HL-60 (cell line): Measurements from ENCODE around the gene COL25A1.

Source experiments
- POLR2AphosphoS5 ChIP-seq: IDR thresholded peaks from 2 replicates; pipeline ENCODE4 v1.6.1; 2012; ENCODE audit warnings: low read depth
- TF ChIP-seq, protein P1 (sequence below): IDR thresholded peaks from one replicate; pipeline ENCODE4 v1.5.1; 2011; ENCODE audit warnings: low read length, control low read depth, inconsistent platforms; ENCODE audit not compliant: insufficient read depth

- TF ChIP-seq, protein P1, sequence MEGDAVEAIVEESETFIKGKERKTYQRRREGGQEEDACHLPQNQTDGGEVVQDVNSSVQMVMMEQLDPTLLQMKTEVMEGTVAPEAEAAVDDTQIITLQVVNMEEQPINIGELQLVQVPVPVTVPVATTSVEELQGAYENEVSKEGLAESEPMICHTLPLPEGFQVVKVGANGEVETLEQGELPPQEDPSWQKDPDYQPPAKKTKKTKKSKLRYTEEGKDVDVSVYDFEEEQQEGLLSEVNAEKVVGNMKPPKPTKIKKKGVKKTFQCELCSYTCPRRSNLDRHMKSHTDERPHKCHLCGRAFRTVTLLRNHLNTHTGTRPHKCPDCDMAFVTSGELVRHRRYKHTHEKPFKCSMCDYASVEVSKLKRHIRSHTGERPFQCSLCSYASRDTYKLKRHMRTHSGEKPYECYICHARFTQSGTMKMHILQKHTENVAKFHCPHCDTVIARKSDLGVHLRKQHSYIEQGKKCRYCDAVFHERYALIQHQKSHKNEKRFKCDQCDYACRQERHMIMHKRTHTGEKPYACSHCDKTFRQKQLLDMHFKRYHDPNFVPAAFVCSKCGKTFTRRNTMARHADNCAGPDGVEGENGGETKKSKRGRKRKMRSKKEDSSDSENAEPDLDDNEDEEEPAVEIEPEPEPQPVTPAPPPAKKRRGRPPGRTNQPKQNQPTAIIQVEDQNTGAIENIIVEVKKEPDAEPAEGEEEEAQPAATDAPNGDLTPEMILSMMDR, result peak; percentile 61
- no peak for TF ChIP-seq POLR2AphosphoS5
Observed at GRCh38 chr4:109294006-109294405, 8.5 kb downstream of the COL25A1 start.
